NCI-H748 (cell line): ENCODE data around the gene MSI2.
A peak's percentile ranks its signal among the peaks of the same experiment; 100 is the strongest.

Experiments
- DNase-seq: peaks from one replicate; lab custom pipeline; 2025; ENCODE audit not compliant: unreplicated experiment; lab: John Stamatoyannopoulos, UW

The MSI2 gene

GRCh38 chr17:57388131-57388725, 131.9 kb downstream of the MSI2 start:
- no peak for DNase-seq

- DNase-seq, result no peak
Observed at GRCh38 chr17:57389473-57389872, 133.2 kb downstream of the MSI2 start.

- DNase-seq, result no peak
Observed at GRCh38 chr17:57391076-57391825, 134.9 kb downstream of the MSI2 start.

GRCh38 chr17:57391857-57392471, 135.6 kb downstream of the MSI2 start:
- no peak for DNase-seq

- no peak for DNase-seq
Observed at GRCh38 chr17:57393368-57393767, 137.0 kb downstream of the MSI2 start.

GRCh38 chr17:57394375-57394774, 138.1 kb downstream of the MSI2 start:
- no peak for DNase-seq

- no peak for DNase-seq
Observed at GRCh38 chr17:57395721-57396321, 139.5 kb downstream of the MSI2 start.

- peak; percentile 92 for DNase-seq
Observed at GRCh38 chr17:57396511-57396921, 140.2 kb downstream of the MSI2 start.

GRCh38 chr17:57397402-57397801, 141.1 kb downstream of the MSI2 start:
- DNase-seq, result no peak

- no peak for DNase-seq
Observed at GRCh38 chr17:57399690-57400089, 143.4 kb downstream of the MSI2 start.

- DNase-seq, result no peak
Observed at GRCh38 chr17:57400648-57401047, 144.3 kb downstream of the MSI2 start.

- DNase-seq, result no peak
Observed at GRCh38 chr17:57401556-57402488, 145.5 kb downstream of the MSI2 start.

- DNase-seq, result no peak
Observed at GRCh38 chr17:57402681-57403180, 146.4 kb downstream of the MSI2 start.

- no peak for DNase-seq
Observed at GRCh38 chr17:57403236-57403635, 146.9 kb downstream of the MSI2 start.

- no peak for DNase-seq
Observed at GRCh38 chr17:57404073-57404472, 147.8 kb downstream of the MSI2 start.

GRCh38 chr17:57404795-57405490, 148.6 kb downstream of the MSI2 start:
- no peak for DNase-seq

- DNase-seq, result no peak
Observed at GRCh38 chr17:57405491-57406072, 149.3 kb downstream of the MSI2 start.

GRCh38 chr17:57406131-57406980, 150.0 kb downstream of the MSI2 start:
- peak; percentile 39 for DNase-seq

- DNase-seq, result no peak
Observed at GRCh38 chr17:57406981-57407286, 150.6 kb downstream of the MSI2 start.
